NCI-H524 (cell line): Measurements from ENCODE around the gene XXYLT1.

Experiments
- DNase-seq, 2 experiments: peaks; one replicate each; lab custom pipeline; 2025; lab: John Stamatoyannopoulos, UW

Gene XXYLT1

GRCh38 chr3:195131176-195131575, 139.8 kb downstream of the XXYLT1 start:
- no peak for DNase-seq

- no peak for DNase-seq
Measured at GRCh38 chr3:195129644-195130492, 141.1 kb downstream of the XXYLT1 start.

- no peak for DNase-seq
Measured at GRCh38 chr3:195129072-195129643, 141.8 kb downstream of the XXYLT1 start.

- no peak for DNase-seq
Measured at GRCh38 chr3:195128255-195129071, 142.5 kb downstream of the XXYLT1 start.

GRCh38 chr3:195126056-195126605, 144.8 kb downstream of the XXYLT1 start:
- DNase-seq = no peak

GRCh38 chr3:195125646-195126045, 145.3 kb downstream of the XXYLT1 start:
- DNase-seq = no peak

GRCh38 chr3:195124378-195124992, 146.5 kb downstream of the XXYLT1 start:
- DNase-seq = no peak

GRCh38 chr3:195123281-195123691, 147.7 kb downstream of the XXYLT1 start:
- DNase-seq = peak; percentile 98 to 99

- DNase-seq = no peak
Measured at GRCh38 chr3:195122261-195122660, 148.7 kb downstream of the XXYLT1 start.

- no peak for DNase-seq
Measured at GRCh38 chr3:195120267-195120601, 150.7 kb downstream of the XXYLT1 start.

GRCh38 chr3:195119461-195120266, 151.3 kb downstream of the XXYLT1 start:
- no peak for DNase-seq

GRCh38 chr3:195118671-195119070, 152.3 kb downstream of the XXYLT1 start:
- no peak for DNase-seq

- no peak for DNase-seq
Measured at GRCh38 chr3:195117978-195118581, 152.9 kb downstream of the XXYLT1 start.

GRCh38 chr3:195116407-195117185, 154.4 kb downstream of the XXYLT1 start:
- DNase-seq = peak in 1 of 2 experiments; percentile 29

- no peak for DNase-seq
Measured at GRCh38 chr3:195115600-195116406, 155.2 kb downstream of the XXYLT1 start.

- peak; percentile 75 to 93 for DNase-seq
Measured at GRCh38 chr3:195114786-195115599, 156.0 kb downstream of the XXYLT1 start.

- DNase-seq = no peak
Measured at GRCh38 chr3:195113536-195114425, 157.2 kb downstream of the XXYLT1 start.
